Lung (tissue), 12 donors: ENCODE measurements around the gene LRP1B. TPM values are rescaled to one million over a fixed set of nuclear protein-coding genes. Genes with fewer than 3 reads are reported as not detected.

ENCODE experiments used
- ATAC-seq: fragments of 200-7000 bp; cut with Tn5 transposase; one replicate; pipeline ENCODE4 v1.9.1; 2020; ENCODE audit warnings: moderate number of reproducible peaks; ENCODE audit not compliant: insufficient read depth, low FRiP score
- DNase-seq, 3 donors: peaks; one replicate each; pipeline ENCODE4 v3.0.0-alpha.2; 2013 to 2017
- H3K27ac ChIP-seq, 2 donors: one replicate each; pipeline ENCODE4 v1.5.1; 2013; ENCODE audit warnings: mild to moderate bottlenecking in 2 of 2, moderate library complexity in 2 of 2, control low read depth in 1 of 2, inconsistent platforms in 1 of 2, low read depth in 1 of 2, low read length in 1 of 2
- H3K27me3 ChIP-seq, 3 donors: one replicate each; pipeline ENCODE4 v1.5.1; 2013; ENCODE audit warnings: low read length in 2 of 3; ENCODE audit not compliant: control insufficient read depth in 3 of 3, insufficient read depth in 3 of 3
- H3K36me3 ChIP-seq, 4 donors: one replicate each; pipeline ENCODE4 v1.5.1; 2013; ENCODE audit warnings: low read length in 4 of 4, mild to moderate bottlenecking in 1 of 4, moderate library complexity in 1 of 4; ENCODE audit not compliant: control insufficient read depth in 4 of 4, insufficient read depth in 4 of 4
- H3K4me1 ChIP-seq, 5 donors: one replicate each; pipeline ENCODE4 v1.5.1; 2013; ENCODE audit warnings: low read length in 5 of 5, mild to moderate bottlenecking in 2 of 5, moderate library complexity in 1 of 5; ENCODE audit not compliant: control insufficient read depth in 5 of 5, insufficient read depth in 5 of 5
- H3K4me3 ChIP-seq: one replicate; pipeline ENCODE4 v1.5.1; 2013; ENCODE audit warnings: mild to moderate bottlenecking, control low read depth, moderate library complexity
- H3K9ac ChIP-seq, 2 donors: one replicate each; pipeline ENCODE4 v1.5.1; 2013; ENCODE audit warnings: low read length in 2 of 2, control low read depth in 1 of 2; ENCODE audit not compliant: insufficient read depth in 1 of 2
- H3K9me3 ChIP-seq, 4 donors: one replicate each; pipeline ENCODE4 v1.5.1; 2013; ENCODE audit warnings: low read length in 3 of 4, mild to moderate bottlenecking in 1 of 4, moderate library complexity in 1 of 4; ENCODE audit not compliant: control insufficient read depth in 4 of 4, insufficient read depth in 3 of 4
- WGBS, 2 donors: extraction: QIAGEN DNeasy Blood & Tissue Kit; methylation state at CpG; one replicate each; pipeline ENCODE4 v1.1.7; 2013; 5-methylcytosine and 5-hydroxymethylcytosine counted together
- polyA plus RNA-seq, 2 donors: library from polyadenylated mRNA; stranded (reverse); fragments of 200-250 nt; gene quantifications; one replicate each; pipeline ENCODE4 v1.2.1, GENCODE V29; 2013
- total RNA-seq, 2 donors: library from RNA; depleted of rRNA in 1 of 2; stranded (reverse); fragments of >200 nt in 1 of 2; gene quantifications; one replicate each; pipeline ENCODE4 v1.2.1, GENCODE V29; 2014 to 2021
- TF ChIP-seq, protein P1 (sequence below): IDR thresholded peaks from 2 replicates; pipeline ENCODE4 v1.5.1; 2012; ENCODE audit warnings: mild to moderate bottlenecking; ENCODE audit errors: control extremely low read depth, extremely low read depth
- donor health status: control.
- donor health status: control.
- donor health status: Bipolar disorder and iron deficiency.
- donor health status: healthy.
- donor health status: DM: yes; HTN: yes; CAD: no.

Gene LRP1B
- total and polyA plus RNA-seq, 4 donors: 0.01 to 6.5 (median 0.16) TPM

DNA sequence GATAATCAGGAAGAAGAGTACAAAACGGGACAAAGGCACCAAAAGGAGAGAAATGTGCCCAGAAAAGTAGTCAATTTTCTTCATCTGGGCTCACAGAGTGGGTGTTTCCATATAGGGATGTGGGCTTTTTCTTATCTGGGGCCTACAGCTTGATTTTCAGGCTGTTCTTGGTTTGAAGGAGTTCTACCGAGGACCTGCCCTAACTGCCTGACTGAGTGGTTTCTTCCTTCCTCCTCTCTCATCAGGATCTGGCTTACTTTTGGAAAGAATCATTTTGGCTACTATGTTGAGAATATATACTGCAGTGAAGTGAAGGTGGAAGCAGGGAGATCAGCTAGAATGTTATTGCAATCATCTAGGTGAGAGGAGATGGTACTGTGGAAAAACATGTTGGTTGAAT, 316.7 kb downstream of the LRP1B start:
- 48 to 77% methylated on average over 2 of the region's 2 CpGs for WGBS, 2 donors
- Histone ChIP-seq H3K27ac (no peak overlapping the region), H3K36me3 (no peaks in the 10 kb centered on the region), H3K4me1 (no peaks in the 10 kb centered on the region), H3K9ac (no peak overlapping the region), H3K27me3 (no peaks in the 10 kb centered on the region), H3K9me3 (peaks cover 0 to 6% (median 3%) of the 10 kb centered on the region in 4 donors), H3K4me3 (no peak overlapping the region)
- ATAC-seq (no peak), DNase-seq (no peak)
- TF ChIP-seq, protein P1, sequence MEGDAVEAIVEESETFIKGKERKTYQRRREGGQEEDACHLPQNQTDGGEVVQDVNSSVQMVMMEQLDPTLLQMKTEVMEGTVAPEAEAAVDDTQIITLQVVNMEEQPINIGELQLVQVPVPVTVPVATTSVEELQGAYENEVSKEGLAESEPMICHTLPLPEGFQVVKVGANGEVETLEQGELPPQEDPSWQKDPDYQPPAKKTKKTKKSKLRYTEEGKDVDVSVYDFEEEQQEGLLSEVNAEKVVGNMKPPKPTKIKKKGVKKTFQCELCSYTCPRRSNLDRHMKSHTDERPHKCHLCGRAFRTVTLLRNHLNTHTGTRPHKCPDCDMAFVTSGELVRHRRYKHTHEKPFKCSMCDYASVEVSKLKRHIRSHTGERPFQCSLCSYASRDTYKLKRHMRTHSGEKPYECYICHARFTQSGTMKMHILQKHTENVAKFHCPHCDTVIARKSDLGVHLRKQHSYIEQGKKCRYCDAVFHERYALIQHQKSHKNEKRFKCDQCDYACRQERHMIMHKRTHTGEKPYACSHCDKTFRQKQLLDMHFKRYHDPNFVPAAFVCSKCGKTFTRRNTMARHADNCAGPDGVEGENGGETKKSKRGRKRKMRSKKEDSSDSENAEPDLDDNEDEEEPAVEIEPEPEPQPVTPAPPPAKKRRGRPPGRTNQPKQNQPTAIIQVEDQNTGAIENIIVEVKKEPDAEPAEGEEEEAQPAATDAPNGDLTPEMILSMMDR: no peak

DNA sequence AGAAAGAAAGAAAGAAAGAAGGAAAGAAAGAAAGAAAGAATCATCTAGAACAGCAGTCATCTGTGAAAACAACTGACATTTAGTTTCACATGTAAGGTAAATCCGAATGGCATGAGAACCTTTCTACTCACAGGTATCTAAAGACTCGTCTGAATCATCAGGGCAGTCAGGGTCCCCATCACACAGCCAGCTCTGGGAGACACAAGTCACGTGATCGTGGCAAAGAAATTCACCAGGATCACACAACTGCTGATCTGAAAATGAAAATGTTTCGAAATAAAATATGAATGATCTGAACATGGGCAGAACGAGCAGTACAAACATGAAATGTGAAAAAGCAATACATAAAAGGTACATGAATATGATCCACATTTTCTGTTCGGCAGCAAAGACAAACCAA, 320.7 kb downstream of the LRP1B start:
- no peak overlapping the region for H3K27ac ChIP-seq
- peaks cover 0 to 6% (median 2%) of the 10 kb centered on the region in 4 donors for H3K9me3 ChIP-seq
- H3K9ac ChIP-seq: no peak overlapping the region
- H3K36me3 ChIP-seq: no peaks in the 10 kb centered on the region
- WGBS, 2 donors: 81 to 83% methylated on average over 7 of the region's 7 CpGs
- TF ChIP-seq, protein P1: no peak
- H3K27me3 ChIP-seq: no peaks in the 10 kb centered on the region
- ATAC-seq (no peak), DNase-seq (no peak)
- H3K4me1 ChIP-seq: no peaks in the 10 kb centered on the region
- no peak overlapping the region for H3K4me3 ChIP-seq

DNA sequence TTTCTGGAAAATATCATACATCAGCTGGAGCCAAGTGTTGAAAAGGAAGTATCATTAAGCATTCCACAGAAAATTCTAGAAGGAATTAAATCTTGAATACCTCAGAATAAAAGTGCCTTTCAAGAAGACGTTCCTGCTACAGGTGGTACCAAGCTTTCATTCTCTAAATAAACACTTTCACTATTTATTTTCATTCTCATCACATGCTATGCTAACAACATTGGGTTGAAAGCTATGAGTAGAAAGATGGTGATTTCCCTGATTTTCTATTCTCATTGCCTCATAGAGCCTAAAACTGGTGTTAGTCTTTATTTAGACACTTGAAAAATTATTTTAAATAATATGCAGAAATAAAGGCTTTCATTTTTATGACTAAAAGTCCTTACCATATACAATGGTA, 324.7 kb downstream of the LRP1B start:
- no peak overlapping the region for H3K9ac ChIP-seq
- H3K9me3 ChIP-seq: no peaks in the 10 kb centered on the region
- DNase-seq (no peak), ATAC-seq (no peak)
- TF ChIP-seq, protein P1: no peak
- H3K27ac ChIP-seq: no peak overlapping the region
- H3K27me3 ChIP-seq: no peaks in the 10 kb centered on the region
- no peak overlapping the region for H3K4me3 ChIP-seq
- 41 to 67% methylated on average over 1 of the region's 1 CpG for WGBS, 2 donors
- no peaks in the 10 kb centered on the region for H3K36me3 ChIP-seq
- no peaks in the 10 kb centered on the region for H3K4me1 ChIP-seq

- no peak for DNase-seq
- Histone ChIP-seq H3K9me3 (no peaks in the 10 kb centered on the region), H3K27ac (no peak overlapping the region), H3K36me3 (no peaks in the 10 kb centered on the region), H3K4me3 (no peak overlapping the region), H3K4me1 (no peaks in the 10 kb centered on the region), H3K27me3 (no peaks in the 10 kb centered on the region), H3K9ac (no peak overlapping the region)
- 84 to 90% methylated on average over 3 of the region's 3 CpGs for WGBS, 2 donors
- TF ChIP-seq, protein P1: no peak
- ATAC-seq: no peak
These were observed 325.5 kb downstream of the LRP1B start for GRCh38 chr2:141805302-141805701.
